Ectodermal cell (in vitro differentiated cells): Measurements from ENCODE around the gene FDX2.
A peak's percentile ranks its signal among the peaks of the same experiment; 100 is the strongest.

Source experiments
- H3K27ac ChIP-seq: 2 replicates; pipeline ENCODE4 v1.7.0; 2013; ENCODE audit warnings: mild to moderate bottlenecking, low read depth, low read length; ENCODE audit not compliant: insufficient read depth, poor library complexity, severe bottlenecking
- H3K27me3 ChIP-seq: 2 replicates; pipeline ENCODE4 v1.7.0; 2013; ENCODE audit warnings: mild to moderate bottlenecking, low read length; ENCODE audit not compliant: insufficient read depth, control insufficient read depth, poor library complexity, severe bottlenecking
- H3K36me3 ChIP-seq: one replicate; pipeline ENCODE4 v1.7.0; 2013; ENCODE audit warnings: low read length; ENCODE audit not compliant: control insufficient read depth, insufficient read depth
- H3K4me1 ChIP-seq: one replicate; pipeline ENCODE4 v1.7.0; 2013; ENCODE audit warnings: low read length; ENCODE audit not compliant: control insufficient read depth, insufficient read depth
- H3K4me3 ChIP-seq: 2 replicates; pipeline ENCODE4 v1.7.0; 2013; ENCODE audit warnings: low read depth, low read length, control low read depth; ENCODE audit not compliant: insufficient read depth
- H3K9me3 ChIP-seq: 2 replicates; pipeline ENCODE4 v1.7.0; 2013; ENCODE audit warnings: mild to moderate bottlenecking, low read length, moderate library complexity; ENCODE audit not compliant: control insufficient read depth
- WGBS, 2 experiments: methylation state at CpG; one replicate each; pipeline ENCODE4 v1.1.7; 2013; ENCODE audit warnings: missing lambda C conversion rate in 2 of 2; 5-methylcytosine and 5-hydroxymethylcytosine counted together

Gene FDX2

DNA sequence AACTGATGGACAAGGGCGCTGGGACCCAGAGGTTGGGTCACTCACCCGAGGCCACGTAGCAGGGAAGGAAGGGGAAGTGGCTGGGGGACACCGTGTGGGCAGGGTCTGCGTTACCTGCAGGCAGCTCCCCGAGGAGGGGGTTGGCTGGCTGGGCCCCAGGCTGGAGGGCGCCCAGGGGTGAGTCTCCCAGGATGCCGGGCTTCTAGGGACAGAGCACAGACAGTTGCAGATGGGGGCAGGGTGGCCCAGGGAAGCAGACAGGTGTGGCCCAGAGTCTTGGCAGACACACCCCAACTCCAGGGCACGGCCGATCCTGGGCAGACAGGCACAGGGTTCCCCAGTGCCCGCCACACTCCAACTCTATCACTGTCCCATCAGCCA is 5.6 kb upstream of the FDX2 start:
- Histone ChIP-seq H3K27me3 (no peaks in the 10 kb centered on the region), H3K27ac (no peak overlapping the region), H3K4me3 (no peak overlapping the region), H3K9me3 (no peaks in the 10 kb centered on the region), H3K36me3 (peaks cover 52% of the 10 kb centered on the region), H3K4me1 (peaks cover under 1% of the 10 kb centered on the region)
- 93 to 95% methylated on average over 11 of the region's 11 CpGs for WGBS, 2 experiments

DNA sequence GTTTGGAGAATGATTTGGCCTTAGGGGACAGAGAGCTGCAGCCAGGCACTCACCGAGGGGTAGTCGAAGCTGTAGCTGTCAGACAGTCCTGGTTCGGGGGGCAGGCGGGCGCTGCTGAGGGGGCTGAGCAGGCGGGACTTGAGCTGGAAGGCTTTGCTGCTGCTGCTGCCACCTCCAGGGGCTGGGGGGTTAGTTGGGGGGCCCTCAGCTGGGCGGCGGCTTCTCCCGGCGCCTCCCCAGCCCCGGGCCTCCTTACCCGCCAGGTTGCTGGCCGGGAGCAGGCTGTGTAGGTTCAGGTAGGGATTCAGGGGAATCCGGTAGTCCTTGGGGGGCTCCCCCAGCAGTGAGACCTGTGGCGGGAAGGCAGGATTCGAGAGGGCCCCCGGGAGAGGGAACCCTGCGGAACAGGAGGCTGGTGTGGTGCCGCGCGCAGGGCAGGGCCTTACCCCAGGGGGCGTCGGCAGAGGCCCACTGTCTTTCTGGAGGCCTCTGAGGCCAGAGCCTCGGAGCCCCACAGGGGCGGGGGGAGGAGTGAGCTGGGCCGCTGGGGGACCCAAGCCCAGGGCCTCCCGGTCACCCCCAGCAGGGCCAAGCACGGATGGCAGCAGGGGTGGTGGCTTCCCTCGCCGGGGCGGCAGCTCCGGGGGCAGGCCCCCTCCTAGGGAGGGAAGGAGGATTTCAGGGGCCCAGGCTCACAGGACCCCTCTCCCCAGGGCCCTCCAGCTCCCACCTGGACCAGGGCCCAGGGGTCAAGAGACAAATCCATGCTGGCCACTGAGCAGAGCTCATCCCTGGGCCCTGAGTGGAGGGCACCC is 5.0 kb upstream of the FDX2 start:
- Histone ChIP-seq H3K36me3 (peaks cover 50% of the 10 kb centered on the region), H3K9me3 (no peaks in the 10 kb centered on the region), H3K27ac (no peak overlapping the region), H3K27me3 (no peaks in the 10 kb centered on the region), H3K4me3 (no peak overlapping the region), H3K4me1 (peaks cover 6% of the 10 kb centered on the region)
- 95% methylated on average over 32 of the region's 32 CpGs for WGBS, 2 experiments

GRCh38 chr19:10318807-10319682 is 3.2 kb upstream of the FDX2 start:
- H3K36me3 ChIP-seq: peaks cover 42% of the 10 kb centered on the region
- 89 to 95% methylated on average over 13 of the region's 13 CpGs for WGBS, 2 experiments
- peaks cover 7% of the 10 kb centered on the region for H3K4me1 ChIP-seq
- no peaks in the 10 kb centered on the region for H3K9me3 ChIP-seq
- H3K27ac ChIP-seq: no peak overlapping the region
- H3K27me3 ChIP-seq: no peaks in the 10 kb centered on the region
- no peak overlapping the region for H3K4me3 ChIP-seq

DNA sequence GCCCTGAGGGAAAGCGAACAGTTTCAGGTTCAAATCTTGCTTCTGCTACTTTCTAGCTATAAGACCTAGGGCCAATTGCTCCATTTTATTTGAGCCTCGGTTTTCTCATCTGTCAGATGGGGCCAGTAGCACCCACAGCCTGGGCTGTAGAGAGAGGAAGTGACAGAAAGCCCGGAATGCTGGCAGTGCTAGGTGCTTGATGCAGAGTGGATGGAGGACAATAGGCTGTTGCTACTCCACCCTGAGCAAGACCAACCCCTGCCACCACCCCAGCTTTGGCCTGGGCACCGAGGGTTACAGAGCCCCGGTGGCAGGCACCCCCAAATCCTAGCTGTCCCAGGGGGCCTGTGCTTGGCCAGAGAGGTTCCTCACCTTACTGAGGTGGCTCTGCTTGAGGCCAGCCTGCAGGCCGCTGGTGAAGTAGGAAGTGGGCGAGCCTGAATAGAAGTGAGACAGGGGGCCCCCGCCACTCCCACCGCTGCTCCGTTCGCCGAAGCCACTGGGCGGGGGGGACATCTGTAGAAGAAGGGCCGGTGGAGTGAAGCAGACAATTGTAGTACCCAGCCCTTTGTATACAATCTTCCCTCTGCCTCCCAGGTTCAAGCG is 2.1 kb upstream of the FDX2 start:
- Histone ChIP-seq H3K36me3 (peaks cover 35% of the 10 kb centered on the region), H3K27ac (no peak overlapping the region), H3K27me3 (no peaks in the 10 kb centered on the region), H3K9me3 (no peaks in the 10 kb centered on the region), H3K4me3 (no peak overlapping the region), H3K4me1 (peaks cover 7% of the 10 kb centered on the region)
- WGBS, 2 experiments: 91 to 95% methylated on average over 15 of the region's 15 CpGs

DNA sequence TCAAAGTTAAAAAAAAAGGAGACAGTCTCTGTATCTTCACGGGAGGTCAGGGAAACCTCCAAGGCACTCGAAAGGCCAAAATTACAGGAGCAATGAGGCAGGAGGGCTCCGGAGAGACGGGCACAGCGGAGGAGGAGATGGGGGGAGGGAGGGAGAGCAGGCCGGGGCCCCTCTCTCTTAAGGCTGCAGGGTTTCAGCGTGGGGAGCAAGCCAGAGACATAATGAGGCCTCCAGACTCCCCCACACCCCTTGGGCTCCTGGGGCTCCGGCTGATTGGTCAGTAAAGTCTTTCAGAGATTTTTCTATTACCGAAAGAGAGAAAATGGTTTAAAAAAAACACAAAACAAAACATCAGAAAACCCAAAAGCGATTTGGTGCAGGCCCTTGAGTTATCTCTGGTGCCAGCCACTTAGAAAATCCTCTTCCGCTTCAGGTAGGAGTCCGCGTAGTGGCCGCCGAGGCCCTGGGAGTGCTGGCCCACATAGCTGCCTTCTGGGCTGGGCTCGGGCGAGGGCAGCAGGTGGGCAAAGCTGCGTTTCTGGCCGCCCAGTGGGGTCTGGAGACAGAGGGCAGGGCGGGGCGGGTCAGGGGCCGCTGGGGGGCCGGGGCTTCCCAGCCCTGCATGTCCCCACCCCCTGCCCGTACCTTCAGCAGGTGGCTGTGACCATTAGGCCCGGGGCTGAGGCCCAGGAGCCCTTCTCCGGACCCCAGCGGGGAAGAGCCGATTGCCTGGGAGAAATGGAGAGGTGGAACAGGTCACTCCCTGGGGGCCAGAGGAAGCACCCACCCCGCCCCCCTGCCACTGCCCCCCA is 1.4 kb upstream of the FDX2 start:
- H3K4me3 ChIP-seq: no peak overlapping the region
- no peak overlapping the region for H3K27ac ChIP-seq
- WGBS, 2 experiments: 93 to 94% methylated on average over 29 of the region's 29 CpGs
- H3K4me1 ChIP-seq: peaks cover 7% of the 10 kb centered on the region
- no peaks in the 10 kb centered on the region for H3K9me3 ChIP-seq
- H3K36me3 ChIP-seq: peaks cover 28% of the 10 kb centered on the region
- no peaks in the 10 kb centered on the region for H3K27me3 ChIP-seq

- Histone ChIP-seq H3K27ac (peak overlapping the region; percentile 50), H3K4me3 (peak overlapping the region; percentile 93)
- WGBS, 2 experiments: 85 to 86% methylated on average over 19 of the region's 19 CpGs
Observed at GRCh38 chr19:10316229-10317044, 622 bp upstream of the FDX2 start.

DNA sequence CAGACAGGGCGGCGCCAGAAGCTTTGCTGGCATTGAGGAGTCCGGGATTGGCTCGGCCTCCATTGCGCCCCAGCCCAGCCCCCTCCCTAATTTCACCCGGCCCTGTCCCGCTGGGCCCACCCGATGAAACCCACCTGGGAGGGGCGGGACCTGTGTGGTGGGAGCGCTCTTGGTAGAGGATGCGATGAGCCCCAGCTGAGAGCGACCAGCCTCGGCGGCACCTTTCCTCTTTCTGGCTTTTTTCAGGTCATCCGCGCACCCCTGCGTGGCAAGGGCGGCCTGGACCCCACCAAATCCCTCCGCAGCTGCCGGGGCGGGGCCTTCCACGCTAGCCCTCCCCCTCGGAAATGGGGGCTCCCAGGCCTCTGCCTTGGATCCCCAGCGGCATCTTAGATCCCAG is 6.4 kb downstream of the FDX2 start, which contains the start of gene ZGLP1:
Gene ZGLP1 (minus strand): TSS at position 393 of the 400 bp plus-strand sequence.
- 94% methylated on average over 24 of the region's 24 CpGs for WGBS, 2 experiments
- Histone ChIP-seq H3K27ac (no peak within 1 kb of the TSS), H3K4me3 (no peak within 1 kb of the TSS), H3K27me3 (no peaks in the 10 kb centered on the region), H3K36me3 (no peaks in the 10 kb centered on the region), H3K4me1 (no peaks in the 10 kb centered on the region), H3K9me3 (no peaks in the 10 kb centered on the region)

More at GRCh38 chr19:10316229-10317044, 622 bp upstream of the FDX2 start:
- Histone ChIP-seq H3K36me3 (peaks cover 22% of the 10 kb centered on the region), H3K27me3 (no peaks in the 10 kb centered on the region), H3K9me3 (no peaks in the 10 kb centered on the region), H3K4me1 (peaks cover 7% of the 10 kb centered on the region)

GRCh38 chr19:10306327-10306726 is 9.5 kb downstream of the FDX2 start:
- no peaks in the 10 kb centered on the region for H3K36me3 ChIP-seq
- no peaks in the 10 kb centered on the region for H3K4me1 ChIP-seq
- no peak overlapping the region for H3K4me3 ChIP-seq
- no peaks in the 10 kb centered on the region for H3K27me3 ChIP-seq
- H3K9me3 ChIP-seq: no peaks in the 10 kb centered on the region
- H3K27ac ChIP-seq: no peak overlapping the region
- WGBS, 2 experiments: 98 to 99% methylated on average over 4 to 5 of the region's 5 CpGs
